ENCODE data around the gene GGTLC1. TPM values are rescaled to one million over a fixed set of nuclear protein-coding genes. Genes with fewer than 3 reads are reported as not detected.

GGTLC1 gene
- polyA plus RNA-seq, 1 donor, result not detected

GRCh38 chr20:23966298-23966697 is 22.3 kb downstream of the GGTLC1 start:
- no peak for DNase-seq (ENCODE audit: low read depth)

GRCh38 chr20:23963941-23964340 is 24.6 kb downstream of the GGTLC1 start:
- DNase-seq (ENCODE audit: low read depth), result no peak

- DNase-seq (ENCODE audit: low read depth), result no peak
Measured at GRCh38 chr20:23962272-23962671, 26.3 kb downstream of the GGTLC1 start.

GRCh38 chr20:23959054-23959453 is 29.5 kb downstream of the GGTLC1 start:
- no peak for DNase-seq (ENCODE audit: low read depth)

- no peak for DNase-seq (ENCODE audit: low read depth)
Measured at GRCh38 chr20:23955896-23956295, 32.7 kb downstream of the GGTLC1 start.

GRCh38 chr20:23954008-23954745 is 34.4 kb downstream of the GGTLC1 start:
- no peak for DNase-seq (ENCODE audit: low read depth)

GRCh38 chr20:23946206-23946605 is 42.4 kb downstream of the GGTLC1 start:
- DNase-seq (ENCODE audit: low read depth), result no peak

- no peak for DNase-seq (ENCODE audit: low read depth)
Measured at GRCh38 chr20:23943304-23943703, 45.3 kb downstream of the GGTLC1 start.

- no peak for DNase-seq (ENCODE audit: low read depth)
Measured at GRCh38 chr20:23939641-23940040, 48.9 kb downstream of the GGTLC1 start.

GRCh38 chr20:23939063-23939462 is 49.5 kb downstream of the GGTLC1 start:
- no peak for DNase-seq (ENCODE audit: low read depth)

- no peak for DNase-seq (ENCODE audit: low read depth)
Measured at GRCh38 chr20:23938118-23938438, 50.5 kb downstream of the GGTLC1 start.

- DNase-seq (ENCODE audit: low read depth), result peak; percentile 34
Measured at GRCh38 chr20:23937303-23938117, 51.1 kb downstream of the GGTLC1 start.

Other genes with a start within 250 kb of the GGTLC1 start
- not detected for gene CST1, start 237.8 kb downstream of the GGTLC1 start, polyA plus RNA-seq (ENCODE audit: insufficient read length)
- gene CST2, start 162.1 kb downstream of the GGTLC1 start, polyA plus RNA-seq (ENCODE audit: insufficient read length), result not detected
- gene CST5, start 109.0 kb downstream of the GGTLC1 start, polyA plus RNA-seq (ENCODE audit: insufficient read length), result not detected

All from forelimb muscle (tissue), 1 donor.